ENCODE data around the gene RNU2-1.
"Not testable (repeated sequence)": the region's sequence is repeated elsewhere in the genome, so short reads cannot be mapped to it uniquely, and the experiment has no call there.

The RNU2-1 gene

DNA sequence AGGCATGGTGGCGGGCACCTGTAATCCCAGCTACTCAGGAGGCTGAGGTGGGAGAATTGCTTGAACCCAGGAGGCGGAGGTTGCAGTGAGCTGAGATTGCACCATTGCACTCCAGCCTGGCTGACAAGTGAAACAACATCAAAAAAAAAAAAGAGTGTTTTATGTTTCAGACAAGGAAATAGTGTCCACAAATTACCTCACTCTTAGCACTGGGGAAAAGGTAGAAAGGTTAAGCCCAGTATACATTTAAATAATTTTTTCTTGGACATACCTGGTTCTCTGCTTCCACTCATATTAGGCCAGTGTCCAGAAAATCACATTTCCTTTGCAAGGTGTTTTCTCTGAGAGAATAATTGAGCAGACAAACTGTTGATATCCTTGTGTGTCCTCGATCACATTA is 30.8 kb downstream of the RNU2-1 start:
- H3K27ac Mint-ChIP-seq: not testable (repeated sequence)

DNA sequence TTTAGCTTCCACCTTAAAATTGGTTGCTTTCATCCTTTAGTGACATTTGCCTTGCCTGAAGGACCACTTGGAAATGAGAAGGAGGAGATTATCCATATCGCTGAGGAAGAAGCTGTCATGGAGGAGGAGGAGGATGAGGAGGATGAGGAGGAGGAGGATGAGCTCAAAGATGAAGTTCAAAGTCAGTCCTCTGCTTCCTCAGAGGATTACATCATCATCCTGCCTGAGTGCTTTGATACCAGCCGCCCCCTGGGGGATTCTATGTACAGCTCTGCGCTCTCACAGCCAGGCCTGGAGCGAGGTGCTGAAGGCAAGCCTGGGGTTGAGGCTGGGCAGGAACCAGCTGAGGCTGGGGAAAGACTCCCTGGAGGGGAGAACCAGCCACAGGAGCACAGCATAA is 33.6 kb downstream of the RNU2-1 start:
- no peak overlapping the region for H3K27ac Mint-ChIP-seq
- no peaks in the 10 kb centered on the region for H3K9me3 Mint-ChIP-seq
- H3K4me1 Mint-ChIP-seq (ENCODE audit: low read depth): no peaks in the 10 kb centered on the region
- intact Hi-C loops (cut with micrococcal nuclease): no loop called here
- H3K4me3 Mint-ChIP-seq: no peak overlapping the region
- peaks cover 100% of the 10 kb centered on the region for H3K36me3 Mint-ChIP-seq (ENCODE audit: low read depth)
- no peaks in the 10 kb centered on the region for H3K27me3 Mint-ChIP-seq

More for the DNA sequence above, 30.8 kb downstream of the RNU2-1 start:
- H3K27me3 Mint-ChIP-seq; H3K9me3 Mint-ChIP-seq; H3K4me1 Mint-ChIP-seq (ENCODE audit: low read depth); H3K4me3 Mint-ChIP-seq; intact Hi-C loops (cut with micrococcal nuclease): not testable (repeated sequence)
- H3K36me3 Mint-ChIP-seq (ENCODE audit: low read depth): peaks cover 100% of the 10 kb centered on the region

DNA sequence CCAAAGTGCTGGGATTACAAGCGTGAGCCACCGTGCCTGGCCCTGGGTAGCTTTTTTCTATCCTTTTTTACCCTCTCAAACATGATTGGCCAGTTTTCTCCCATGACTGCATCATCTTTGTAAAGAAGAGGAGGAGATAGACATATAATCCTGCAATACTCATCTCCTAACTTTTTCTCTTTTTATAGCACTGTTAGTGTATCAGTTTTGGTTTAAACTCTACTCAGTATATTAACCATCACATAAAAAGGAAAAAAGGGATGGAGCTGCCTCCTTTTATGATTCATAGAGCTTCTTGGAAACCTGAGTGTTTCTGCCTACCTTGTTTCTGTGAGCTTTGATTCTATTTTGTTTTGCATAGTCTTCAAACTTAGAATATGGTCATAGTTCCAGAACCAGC is 34.1 kb downstream of the RNU2-1 start:
- H3K27ac Mint-ChIP-seq: no peak overlapping the region
- H3K4me3 Mint-ChIP-seq: no peak overlapping the region
- intact Hi-C loops (cut with micrococcal nuclease): loop anchor here (10.0 kb wide), 1 partner anchor 305 kb away; no protein-coding TSS in a partner anchor
- H3K9me3 Mint-ChIP-seq: no peaks in the 10 kb centered on the region
- peaks cover 100% of the 10 kb centered on the region for H3K36me3 Mint-ChIP-seq (ENCODE audit: low read depth)
- no peaks in the 10 kb centered on the region for H3K4me1 Mint-ChIP-seq (ENCODE audit: low read depth)
- H3K27me3 Mint-ChIP-seq: no peaks in the 10 kb centered on the region

DNA sequence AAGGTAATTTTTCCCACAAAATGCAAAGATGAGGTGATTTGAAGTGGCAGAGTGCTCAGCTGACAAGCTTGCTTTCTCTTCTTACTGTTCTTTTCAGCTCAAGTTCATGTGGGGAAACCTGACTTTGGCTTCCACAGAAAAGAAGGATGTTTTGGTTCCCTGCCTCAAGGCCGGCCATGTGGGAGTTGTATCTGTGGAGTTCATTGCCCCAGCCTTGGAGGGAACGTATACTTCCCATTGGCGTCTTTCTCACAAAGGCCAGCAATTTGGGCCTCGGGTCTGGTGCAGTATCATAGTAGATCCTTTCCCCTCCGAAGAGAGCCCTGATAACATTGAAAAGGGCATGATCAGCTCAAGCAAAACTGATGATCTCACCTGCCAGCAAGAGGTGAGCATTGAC is 40.5 kb downstream of the RNU2-1 start:
- no peak overlapping the region for H3K4me3 Mint-ChIP-seq
- peaks cover 100% of the 10 kb centered on the region for H3K36me3 Mint-ChIP-seq (ENCODE audit: low read depth)
- intact Hi-C loops (cut with micrococcal nuclease): loop anchor here (10.0 kb wide), 1 partner anchor 312 kb away; no protein-coding TSS in a partner anchor
- no peaks in the 10 kb centered on the region for H3K9me3 Mint-ChIP-seq
- H3K4me1 Mint-ChIP-seq (ENCODE audit: low read depth): no peaks in the 10 kb centered on the region
- H3K27ac Mint-ChIP-seq: no peak overlapping the region
- H3K27me3 Mint-ChIP-seq: no peaks in the 10 kb centered on the region

DNA sequence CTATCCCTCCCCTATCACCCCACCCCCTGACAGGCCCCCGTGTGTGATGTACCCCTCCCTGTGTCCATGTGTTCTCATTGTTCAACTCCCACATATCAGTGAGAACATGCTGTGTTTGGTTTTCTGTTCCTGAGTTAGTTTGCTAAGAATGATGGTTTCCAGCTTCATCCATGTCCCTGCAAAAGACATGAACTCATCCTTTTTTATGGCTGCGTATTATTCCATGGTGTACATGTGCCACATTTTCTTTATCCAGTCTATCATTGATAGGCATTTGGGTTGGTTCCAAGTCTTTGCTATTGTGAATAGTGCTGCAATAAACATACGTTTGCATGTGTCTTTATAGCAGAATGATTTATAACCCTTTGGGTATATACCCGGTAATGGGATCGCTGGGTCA is 47.1 kb downstream of the RNU2-1 start:
- H3K27ac Mint-ChIP-seq; H3K4me1 Mint-ChIP-seq (ENCODE audit: low read depth); intact Hi-C loops (cut with micrococcal nuclease); H3K27me3 Mint-ChIP-seq; H3K4me3 Mint-ChIP-seq; H3K9me3 Mint-ChIP-seq: not testable (repeated sequence)
- H3K36me3 Mint-ChIP-seq (ENCODE audit: low read depth): peaks cover 95% of the 10 kb centered on the region

DNA sequence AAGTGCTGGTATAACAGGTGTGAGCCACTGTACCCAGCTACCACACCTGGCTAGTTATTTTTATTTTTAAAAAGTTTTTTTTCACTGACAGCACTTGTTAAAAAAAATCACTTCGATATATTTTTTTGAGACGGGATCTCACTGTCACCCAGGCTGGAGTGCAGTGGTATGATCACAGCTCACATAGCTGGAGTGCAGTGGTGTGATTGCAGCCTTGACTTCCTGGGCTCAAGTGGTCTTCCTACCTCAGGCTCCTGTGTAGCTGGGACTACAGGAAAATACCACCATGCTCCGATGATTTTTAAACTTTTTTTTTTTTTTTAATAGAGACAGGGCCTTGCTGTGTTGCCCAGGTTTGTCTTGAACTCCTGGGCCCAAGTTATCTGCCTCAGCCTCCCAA is 49.9 kb downstream of the RNU2-1 start:
- H3K27ac Mint-ChIP-seq: no peak overlapping the region
- no peaks in the 10 kb centered on the region for H3K9me3 Mint-ChIP-seq
- H3K36me3 Mint-ChIP-seq (ENCODE audit: low read depth): peaks cover 91% of the 10 kb centered on the region
- no peaks in the 10 kb centered on the region for H3K4me1 Mint-ChIP-seq (ENCODE audit: low read depth)
- H3K27me3 Mint-ChIP-seq: no peaks in the 10 kb centered on the region
- H3K4me3 Mint-ChIP-seq: no peak overlapping the region
- intact Hi-C loops (cut with micrococcal nuclease): no loop called here

Measured in dendritic cell treated with granulocyte-macrophage colony-stimulating factor and Interleukin-4, amounts not matched to agents 40 ng/mL and 50 ng/mL, for 4 days (primary cell).